MM.1S (cell line): ENCODE data around the gene SYNJ1.

ENCODE experiments used
- EZH2phosphoT487 ChIP-seq: fragments of 300-600 bp; sonication (generic); IDR thresholded peaks from 2 replicates; pipeline ENCODE4 v1.6.1; 2018; ENCODE audit warnings: antibody characterized with exemption, low read length
- TF ChIP-seq, protein P1 (sequence below): fragments of 300-600 bp; sonication (generic); IDR thresholded peaks from 2 replicates; pipeline ENCODE4 v1.5.1; 2016; ENCODE audit warnings: antibody characterized with exemption, low read length, mixed read lengths

DNA sequence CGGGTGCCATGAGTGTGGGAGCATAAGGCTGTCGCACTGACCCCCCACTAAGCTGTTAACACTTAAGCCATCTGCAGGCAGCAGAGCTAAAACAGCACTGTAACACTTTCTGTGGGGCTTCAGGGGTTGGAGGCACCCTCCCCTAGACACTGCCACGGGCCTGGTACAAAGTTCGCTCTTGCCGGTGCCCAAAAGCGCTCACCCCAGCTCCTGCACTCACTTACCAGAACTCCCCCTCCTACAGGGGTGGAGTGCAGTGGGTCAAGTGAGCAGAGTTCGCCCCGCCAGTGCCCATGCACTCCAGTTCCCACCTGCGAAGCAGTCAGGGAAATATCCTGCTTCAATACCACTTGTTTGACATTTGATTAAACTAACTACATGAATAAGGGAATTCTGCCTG, 69.3 kb downstream of the SYNJ1 start:
- TF ChIP-seq, protein P1, sequence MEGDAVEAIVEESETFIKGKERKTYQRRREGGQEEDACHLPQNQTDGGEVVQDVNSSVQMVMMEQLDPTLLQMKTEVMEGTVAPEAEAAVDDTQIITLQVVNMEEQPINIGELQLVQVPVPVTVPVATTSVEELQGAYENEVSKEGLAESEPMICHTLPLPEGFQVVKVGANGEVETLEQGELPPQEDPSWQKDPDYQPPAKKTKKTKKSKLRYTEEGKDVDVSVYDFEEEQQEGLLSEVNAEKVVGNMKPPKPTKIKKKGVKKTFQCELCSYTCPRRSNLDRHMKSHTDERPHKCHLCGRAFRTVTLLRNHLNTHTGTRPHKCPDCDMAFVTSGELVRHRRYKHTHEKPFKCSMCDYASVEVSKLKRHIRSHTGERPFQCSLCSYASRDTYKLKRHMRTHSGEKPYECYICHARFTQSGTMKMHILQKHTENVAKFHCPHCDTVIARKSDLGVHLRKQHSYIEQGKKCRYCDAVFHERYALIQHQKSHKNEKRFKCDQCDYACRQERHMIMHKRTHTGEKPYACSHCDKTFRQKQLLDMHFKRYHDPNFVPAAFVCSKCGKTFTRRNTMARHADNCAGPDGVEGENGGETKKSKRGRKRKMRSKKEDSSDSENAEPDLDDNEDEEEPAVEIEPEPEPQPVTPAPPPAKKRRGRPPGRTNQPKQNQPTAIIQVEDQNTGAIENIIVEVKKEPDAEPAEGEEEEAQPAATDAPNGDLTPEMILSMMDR, result no peak
- no peak for TF ChIP-seq EZH2phosphoT487
